ENCODE results near the gene LYSMD3.
A peak's percentile ranks its signal among the peaks of the same experiment; 100 is the strongest.

LYSMD3 gene

GRCh38 chr5:90547072-90547536 lies 17.7 kb upstream of the LYSMD3 start:
- no peak for DNase-seq (ENCODE audit: low read depth in 2 of 2)

- no peak for DNase-seq (ENCODE audit: low read depth in 2 of 2)
These were observed 16.9 kb upstream of the LYSMD3 start for GRCh38 chr5:90546216-90546837.

- DNase-seq (ENCODE audit: low read depth in 2 of 2): no peak
These were observed 16.1 kb upstream of the LYSMD3 start for GRCh38 chr5:90545511-90545910.

- DNase-seq (ENCODE audit: low read depth in 2 of 2): no peak
These were observed 13.6 kb upstream of the LYSMD3 start for GRCh38 chr5:90542827-90543519.

GRCh38 chr5:90534922-90535321 lies 5.5 kb upstream of the LYSMD3 start:
- DNase-seq (ENCODE audit: low read depth in 2 of 2): no peak

GRCh38 chr5:90533794-90534193 lies 4.4 kb upstream of the LYSMD3 start:
- DNase-seq (ENCODE audit: low read depth in 2 of 2): no peak

GRCh38 chr5:90530736-90531487 lies 1.5 kb upstream of the LYSMD3 start:
- no peak for DNase-seq (ENCODE audit: low read depth in 2 of 2)

- peak; percentile 27 to 34 for DNase-seq (ENCODE audit: low read depth in 2 of 2)
These were observed 724 bp upstream of the LYSMD3 start for GRCh38 chr5:90529939-90530677.

- no peak for DNase-seq (ENCODE audit: low read depth in 2 of 2)
These were observed 687 bp downstream of the LYSMD3 start for GRCh38 chr5:90528601-90529193.

GRCh38 chr5:90519081-90519480 lies 10.3 kb downstream of the LYSMD3 start:
- no peak for DNase-seq (ENCODE audit: low read depth in 2 of 2)

- DNase-seq (ENCODE audit: low read depth in 2 of 2): no peak
These were observed 10.7 kb downstream of the LYSMD3 start for GRCh38 chr5:90518661-90519060.

- no peak for DNase-seq (ENCODE audit: low read depth in 2 of 2)
These were observed 14.9 kb downstream of the LYSMD3 start for GRCh38 chr5:90514520-90514919.

GRCh38 chr5:90510438-90510837 lies 18.9 kb downstream of the LYSMD3 start:
- DNase-seq (ENCODE audit: low read depth in 2 of 2): no peak

GRCh38 chr5:90506221-90506620 lies 23.2 kb downstream of the LYSMD3 start:
- no peak for DNase-seq (ENCODE audit: low read depth in 2 of 2)

GRCh38 chr5:90504743-90505142 lies 24.6 kb downstream of the LYSMD3 start:
- DNase-seq (ENCODE audit: low read depth in 2 of 2): no peak

GRCh38 chr5:90503596-90503995 lies 25.8 kb downstream of the LYSMD3 start:
- DNase-seq (ENCODE audit: low read depth in 2 of 2): no peak

GRCh38 chr5:90495146-90495545 lies 34.2 kb downstream of the LYSMD3 start:
- no peak for DNase-seq (ENCODE audit: low read depth in 2 of 2)

- no peak for DNase-seq (ENCODE audit: low read depth in 2 of 2)
These were observed 35.3 kb downstream of the LYSMD3 start for GRCh38 chr5:90494043-90494442.

- DNase-seq (ENCODE audit: low read depth in 2 of 2): no peak
These were observed 40.6 kb downstream of the LYSMD3 start for GRCh38 chr5:90488791-90489190.

- DNase-seq (ENCODE audit: low read depth in 2 of 2): no peak
These were observed 44.8 kb downstream of the LYSMD3 start for GRCh38 chr5:90484540-90484939.

GRCh38 chr5:90483206-90483605 lies 46.2 kb downstream of the LYSMD3 start:
- DNase-seq (ENCODE audit: low read depth in 2 of 2): no peak

GRCh38 chr5:90480699-90481098 lies 48.7 kb downstream of the LYSMD3 start:
- DNase-seq (ENCODE audit: low read depth in 2 of 2): no peak

Data from stimulated activated CD4-positive, alpha-beta T cell treated with anti-CD3 and anti-CD28 coated beads, Interleukin-12 subunit alpha, Interleukin-12 subunit beta, amount 100 ng/mL, for 24 hours (primary cell).